GM18858 (cell line): ENCODE measurements around the gene LDHA.

Experiments used
- ATAC-seq: cut with Tn5 transposase; IDR thresholded peaks from one replicate; pipeline ENCODE4 v1.9.1; 2021; ENCODE audit not compliant: unreplicated experiment

The LDHA gene

GRCh38 chr11:18394275-18394927, at the start of gene LDHA:
Gene LDHA (plus strand): TSS chr11:18394563. CDS start chr11:18396843, 2,280 bp downstream.
- ATAC-seq, result peak; percentile 54

- ATAC-seq, result no peak
Observed at GRCh38 chr11:18347471-18348125, 46.8 kb upstream of the LDHA start.

- no peak for ATAC-seq
Observed at GRCh38 chr11:18352581-18352980, 41.8 kb upstream of the LDHA start.

- ATAC-seq, result no peak
Observed at GRCh38 chr11:18358646-18359045, 35.7 kb upstream of the LDHA start.

GRCh38 chr11:18361154-18361553, 33.2 kb upstream of the LDHA start:
- ATAC-seq, result no peak

DNA sequence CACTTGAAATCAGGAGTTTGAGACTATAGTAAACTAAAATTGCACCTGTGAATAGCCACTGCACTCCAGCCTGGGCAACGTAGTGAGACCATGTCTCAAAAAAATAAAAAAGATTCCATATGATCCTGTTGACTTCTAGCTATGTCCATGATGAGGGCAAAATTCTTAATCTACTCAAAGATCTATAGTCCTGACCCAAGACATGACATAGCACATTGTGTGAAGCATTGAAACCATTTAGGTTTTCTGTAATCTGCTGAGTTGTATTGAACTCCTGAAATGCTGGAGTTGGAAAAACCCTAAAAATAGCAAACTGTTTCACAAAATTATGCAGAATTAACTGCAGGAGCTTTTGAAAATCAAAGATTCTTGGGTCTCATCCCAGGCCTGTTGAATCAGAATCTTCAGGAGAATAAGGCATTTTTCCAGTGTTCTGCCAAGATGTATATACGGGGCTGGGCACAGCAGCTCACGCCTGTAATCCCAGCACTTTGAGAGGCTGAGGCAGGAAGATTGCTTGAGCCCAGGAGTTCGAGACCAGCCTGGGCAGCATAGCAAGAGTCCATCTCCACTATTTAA, 29.8 kb upstream of the LDHA start:
- ATAC-seq, result no peak

- no peak for ATAC-seq
Observed at GRCh38 chr11:18365741-18366140, 28.6 kb upstream of the LDHA start.

DNA sequence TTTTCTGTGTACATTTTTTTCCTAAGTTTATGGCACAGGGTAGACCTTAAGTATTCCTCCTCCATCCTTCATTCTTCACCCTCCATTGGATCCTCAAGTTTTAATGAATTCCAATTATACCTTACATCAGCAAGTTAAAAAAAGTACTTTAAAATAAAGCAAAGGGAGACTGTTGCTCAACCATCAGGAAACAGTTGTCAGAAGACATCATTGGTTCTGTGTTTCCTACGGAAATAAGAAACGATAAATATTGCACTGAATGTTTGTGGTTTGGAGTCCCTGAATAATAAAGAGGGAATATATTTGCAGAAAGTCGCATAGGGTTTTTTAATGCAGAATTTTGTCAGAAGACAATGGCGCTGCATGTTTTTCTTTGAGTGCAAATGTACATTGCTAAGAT, 28.1 kb upstream of the LDHA start:
- ATAC-seq, result no peak

DNA sequence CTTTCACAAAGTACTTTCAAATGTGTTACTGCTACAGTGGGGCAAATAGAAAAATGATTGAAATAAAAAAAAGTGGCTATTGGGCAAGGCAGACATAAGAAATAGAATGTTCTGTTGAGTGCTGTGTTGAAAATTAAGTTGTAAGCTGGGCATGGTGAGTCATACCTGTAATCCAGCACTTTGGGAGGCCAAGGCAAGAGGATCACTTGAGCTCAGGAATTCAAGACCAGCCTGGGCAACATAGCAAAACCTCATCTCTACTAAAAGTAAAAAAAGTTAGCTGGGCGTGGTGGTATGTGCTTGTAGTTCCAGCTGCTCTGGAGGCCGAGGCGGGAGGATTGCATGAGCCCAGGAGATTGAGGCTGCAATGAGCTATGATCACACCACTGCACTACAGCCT, 26.9 kb upstream of the LDHA start:
- ATAC-seq, result no peak

DNA sequence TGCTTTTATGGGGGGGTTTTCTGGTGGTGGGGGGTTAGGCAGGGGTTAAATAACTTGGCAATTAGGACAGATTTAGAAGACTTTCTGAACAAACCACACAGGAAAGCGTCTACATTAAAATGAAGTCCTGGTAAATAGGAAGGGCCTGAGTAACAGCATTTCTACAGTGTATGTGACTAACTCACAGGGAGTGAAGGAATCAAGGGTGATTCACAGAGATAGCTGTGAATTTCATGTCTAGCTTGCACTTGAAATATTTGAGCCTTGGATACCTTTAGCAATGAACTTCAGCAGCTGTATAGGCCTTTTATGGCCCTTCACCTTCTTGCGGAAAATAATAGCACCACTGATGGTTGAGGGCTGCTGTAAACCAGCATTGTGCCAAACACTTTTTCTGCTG, 26.1 kb upstream of the LDHA start:
- ATAC-seq, result no peak

- ATAC-seq, result no peak
Observed at GRCh38 chr11:18369398-18369797, 25.0 kb upstream of the LDHA start.

DNA sequence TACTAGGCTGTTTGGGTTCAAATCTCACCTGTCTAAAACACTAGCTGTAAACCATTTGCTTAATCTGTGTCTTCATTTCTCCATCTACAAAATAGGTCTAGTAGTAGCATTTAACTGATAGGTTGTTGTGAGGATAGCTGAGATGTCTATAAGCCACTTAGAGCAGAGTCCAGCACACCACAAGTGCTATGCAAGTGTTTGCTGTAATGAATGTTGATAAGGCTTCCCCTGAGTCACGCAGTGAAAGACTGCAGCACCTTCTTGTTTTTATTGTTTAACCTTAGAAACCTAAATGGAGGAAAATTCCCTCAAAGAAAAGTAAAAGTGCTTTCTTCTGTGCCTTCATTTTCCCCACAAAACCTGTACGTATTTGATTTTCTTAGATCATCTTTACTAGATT, 23.1 kb upstream of the LDHA start:
- ATAC-seq, result no peak

GRCh38 chr11:18372201-18372600, 22.2 kb upstream of the LDHA start:
- ATAC-seq, result no peak

DNA sequence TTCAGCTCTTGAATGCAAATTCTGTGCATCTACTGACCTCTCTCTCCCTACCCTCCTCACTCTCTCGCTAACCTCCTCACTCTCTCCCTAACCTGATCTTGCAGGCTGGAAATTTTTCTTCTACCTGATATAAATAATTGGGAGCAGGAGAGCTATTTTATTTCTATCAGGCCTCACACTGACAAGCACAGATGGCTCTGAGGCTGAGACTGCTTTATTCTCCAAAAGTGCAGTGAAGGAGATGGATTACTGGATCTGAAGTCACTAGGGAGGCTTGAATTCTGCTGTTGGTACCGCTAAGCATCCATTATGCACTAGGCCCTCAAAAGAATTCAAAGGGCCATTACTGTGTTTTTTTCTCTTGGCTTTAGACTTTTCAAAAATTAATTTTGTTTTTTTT, 19.4 kb upstream of the LDHA start:
- no peak for ATAC-seq

GRCh38 chr11:18375941-18376340, 18.4 kb upstream of the LDHA start:
- no peak for ATAC-seq

DNA sequence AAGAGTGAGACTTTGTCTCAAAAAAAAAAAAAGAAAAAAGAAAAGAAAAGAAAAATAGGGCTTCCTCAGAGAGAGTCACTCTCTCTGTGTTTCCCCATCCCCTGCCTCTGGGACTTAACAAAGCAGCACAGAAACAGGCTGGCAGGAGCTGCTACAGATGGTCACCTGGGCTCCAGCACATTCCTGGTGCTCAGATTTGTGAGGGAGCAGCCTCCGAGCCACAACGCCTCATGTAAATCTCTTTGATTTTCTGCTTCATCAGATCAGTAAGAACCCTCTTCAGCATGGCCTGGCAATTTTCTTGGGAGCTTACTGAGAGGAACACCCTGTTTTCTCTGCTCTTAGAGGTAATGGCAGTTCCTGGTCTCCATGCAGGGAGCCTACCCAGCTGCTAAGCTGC, 15.2 kb upstream of the LDHA start:
- no peak for ATAC-seq

GRCh38 chr11:18383388-18384156, 10.8 kb upstream of the LDHA start:
- ATAC-seq, result peak; percentile 88

DNA sequence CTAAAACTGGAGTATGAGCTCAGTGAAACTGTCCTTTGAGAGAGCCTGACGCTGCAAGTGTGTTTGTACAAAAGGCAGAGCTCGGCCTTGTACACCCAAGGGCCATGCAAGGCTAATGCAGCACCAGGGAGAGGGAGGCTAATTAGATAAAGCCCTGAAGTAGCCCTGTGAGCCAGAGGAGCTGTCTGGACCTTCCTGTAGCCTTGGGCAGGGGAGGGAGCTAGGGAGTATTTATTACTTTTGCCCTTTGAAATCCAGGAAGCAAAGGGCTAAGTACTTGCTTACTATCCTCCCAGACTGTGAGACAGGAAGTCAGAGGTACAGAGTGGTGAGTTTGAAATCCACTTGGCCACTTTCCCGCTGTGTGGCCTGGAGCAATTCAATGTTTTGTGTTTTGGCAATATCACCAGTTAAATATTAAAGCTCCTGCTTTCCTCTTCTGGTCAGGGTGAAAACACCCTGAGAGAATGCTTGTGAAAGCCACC, 10.2 kb upstream of the LDHA start:
- ATAC-seq, result peak; percentile 20

GRCh38 chr11:18390088-18390487, 4.3 kb upstream of the LDHA start:
- no peak for ATAC-seq

DNA sequence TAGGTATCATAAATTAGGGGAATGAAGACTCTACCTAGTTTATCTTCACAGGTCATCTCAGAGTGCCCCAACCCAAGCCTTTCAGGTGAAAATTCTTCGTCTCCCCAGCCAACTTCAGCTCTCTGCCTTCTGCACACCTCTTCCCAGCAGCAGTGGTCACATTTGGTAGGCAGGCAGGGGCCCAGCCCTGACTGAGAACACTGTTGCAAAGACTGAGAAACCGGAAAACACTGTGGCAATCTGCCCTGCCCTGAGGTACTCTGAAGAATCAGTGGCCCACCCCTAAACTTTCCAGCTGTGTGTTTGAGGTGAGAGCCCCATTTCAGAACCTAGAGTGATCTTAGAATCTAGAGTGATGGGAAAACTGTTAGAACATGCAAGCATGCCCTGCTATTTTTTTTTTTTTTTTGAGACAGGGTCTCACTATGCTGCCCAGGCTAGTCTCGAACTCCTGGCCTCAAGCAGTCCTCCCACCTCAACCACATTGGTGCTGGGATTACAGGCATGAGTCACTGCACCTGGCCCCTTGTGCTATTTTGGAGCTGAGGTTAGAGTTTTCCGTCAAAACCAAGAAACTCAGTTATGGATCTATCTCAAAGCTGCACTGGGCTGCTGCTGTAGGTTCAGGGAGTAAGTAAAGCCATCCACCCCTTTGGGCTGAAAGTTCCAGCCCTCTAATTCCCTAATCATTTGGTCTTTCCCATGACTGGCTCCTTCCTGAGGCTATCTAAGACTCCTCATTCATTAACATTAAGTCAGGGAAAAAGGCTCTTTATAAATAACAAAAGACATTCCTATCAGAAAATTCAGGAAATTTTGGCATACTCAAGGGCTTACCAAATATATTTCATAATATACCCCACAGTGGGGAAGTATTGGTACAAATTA, 1.7 kb upstream of the LDHA start:
- ATAC-seq, result no peak
